ENCODE measurements around the gene PLXNB1.

GRCh38 chr3:48371651-48372376 lies 58.1 kb downstream of the PLXNB1 start, which contains the start of gene FBXW12:
- TF ChIP-seq ZNF230 (CRISPR knock-in tag; IDR thresholded peaks at IDR 0.05) (no peak), CHD4 (IDR thresholded peaks at IDR 0.05; ENCODE audit: borderline replicate concordance, low read length) (no peak), ZFP90 (CRISPR knock-in tag; IDR thresholded peaks at IDR 0.05; ENCODE audit: borderline replicate concordance) (no peak), EZH2 (conservative IDR thresholded peaks at IDR 0.05; ENCODE audit: low read depth, low read length) (no peak)

Data from HepG2 (cell line).